GM18951 (cell line): Measurements from ENCODE around the gene CYB561D1.

ENCODE experiments used
- POLR2A ChIP-seq: IDR thresholded peaks from 4 replicates; pipeline ENCODE4 v1.6.1; 2011; ENCODE audit warnings: mild to moderate bottlenecking; ENCODE audit not compliant: insufficient read length, insufficient read depth; ENCODE audit errors: extremely low read depth
- in situ Hi-C: fragments of 300-500 bp; cut with MboI; formaldehyde crosslinking; loops from one replicate; pipeline ENCODE4 v1.12.0; 2022; ENCODE audit warnings: low sequenced_read_pairs, mixed read lengths, inconsistent platforms; ENCODE audit not compliant: unreplicated experiment

Gene CYB561D1

GRCh38 chr1:109516872-109517271, 23.0 kb downstream of the CYB561D1 start:
- in situ Hi-C loops: no loop called here

DNA sequence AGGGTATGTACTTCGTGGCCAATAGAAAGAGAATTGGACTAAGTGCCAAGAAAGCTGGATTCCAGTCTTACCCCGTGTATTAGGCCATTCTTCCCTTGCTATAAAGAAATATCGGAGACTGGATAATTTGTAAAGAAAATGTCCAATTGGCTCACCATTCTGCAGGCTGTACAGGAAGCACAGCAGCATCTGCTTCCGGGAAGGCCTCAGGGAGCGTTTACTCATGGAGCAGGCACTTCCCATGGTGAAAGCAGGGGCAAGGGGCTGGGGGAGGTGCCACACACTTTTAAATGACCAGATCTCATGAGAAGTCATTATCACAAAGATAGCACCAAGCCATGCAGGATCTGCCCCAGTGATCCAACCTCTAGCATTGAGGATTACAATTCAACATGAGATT, 23.4 kb downstream of the CYB561D1 start:
- in situ Hi-C loops: no loop called here
- no peak for TF ChIP-seq POLR2A

More at GRCh38 chr1:109516872-109517271, 23.0 kb downstream of the CYB561D1 start:
- no peak for TF ChIP-seq POLR2A

DNA sequence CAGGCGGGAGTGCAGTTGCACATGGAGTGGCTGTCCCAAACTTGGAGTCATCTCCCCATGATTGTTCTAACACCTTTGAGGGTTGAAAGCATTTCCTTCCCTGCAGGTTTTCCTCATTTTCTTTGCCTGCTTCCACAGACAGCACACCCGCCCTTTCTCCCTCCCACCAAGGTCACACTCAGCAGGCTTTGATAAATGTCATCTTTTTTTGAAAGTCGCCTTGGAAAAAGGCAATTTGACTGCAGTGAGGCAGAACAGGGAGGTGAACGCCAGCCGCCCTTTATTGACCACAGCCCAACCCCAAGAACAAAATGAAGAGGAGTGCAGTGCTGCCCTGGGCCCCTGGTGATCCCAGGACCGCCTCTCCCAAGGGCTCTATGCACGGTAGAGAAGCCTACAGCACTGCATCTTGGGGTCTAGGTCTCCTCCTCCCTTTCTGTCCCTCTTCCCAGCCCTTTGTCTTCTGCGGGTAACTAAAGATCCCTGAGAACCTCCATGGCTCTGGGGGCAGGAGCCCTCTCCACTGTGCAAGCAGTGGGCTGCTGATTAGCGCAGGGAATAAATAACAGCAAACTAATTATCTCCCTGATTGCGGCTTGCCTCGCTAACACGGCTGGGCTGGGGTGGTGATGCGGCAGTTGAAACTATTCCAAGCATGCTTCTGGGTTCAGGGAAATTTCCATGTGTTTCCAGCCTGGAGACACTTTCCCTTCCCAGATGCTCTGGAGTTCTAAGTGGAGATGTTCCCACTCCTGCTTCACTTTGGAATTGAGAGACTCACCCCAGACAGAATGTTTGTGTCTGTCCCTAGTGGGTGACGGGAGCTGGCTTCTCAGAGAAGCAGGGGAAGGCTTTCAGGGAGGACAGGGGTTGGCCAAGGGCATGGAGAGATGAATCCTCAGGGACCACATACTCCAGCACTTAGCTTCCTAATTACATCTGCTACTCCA, 27.4 kb downstream of the CYB561D1 start:
- no peak for TF ChIP-seq POLR2A
- in situ Hi-C loops: no loop called here

GRCh38 chr1:109522026-109522425, 28.1 kb downstream of the CYB561D1 start:
- in situ Hi-C loops: no loop called here
- TF ChIP-seq POLR2A: no peak

- in situ Hi-C loops: no loop called here
- TF ChIP-seq POLR2A: no peak
Observed at GRCh38 chr1:109523706-109524105, 29.8 kb downstream of the CYB561D1 start.

GRCh38 chr1:109527098-109527811, 33.4 kb downstream of the CYB561D1 start:
- no peak for TF ChIP-seq POLR2A
- in situ Hi-C loops: no loop called here

- TF ChIP-seq POLR2A: no peak
- in situ Hi-C loops: no loop called here
Observed at GRCh38 chr1:109527846-109528695, 34.2 kb downstream of the CYB561D1 start.

DNA sequence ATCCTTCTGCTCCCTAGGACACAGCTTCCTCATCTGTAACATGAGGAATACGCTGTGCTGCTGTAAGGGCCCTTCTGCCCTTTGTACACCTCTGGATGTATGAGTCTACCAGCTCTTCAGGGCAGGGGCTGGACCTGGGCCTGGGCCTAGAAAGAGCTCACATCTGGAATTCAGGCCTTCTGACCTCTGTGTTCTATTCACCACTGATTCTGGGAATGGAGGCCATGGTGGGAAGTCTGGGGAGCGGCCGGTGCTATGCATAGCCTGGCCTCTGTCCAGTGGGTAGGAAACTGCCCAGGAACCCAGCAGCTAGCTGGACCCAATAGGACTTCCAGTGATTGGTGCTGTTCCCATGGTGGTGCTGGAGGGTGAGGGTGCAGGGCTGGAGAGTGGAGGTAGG, 34.8 kb downstream of the CYB561D1 start:
- TF ChIP-seq POLR2A: no peak
- in situ Hi-C loops: no loop called here

DNA sequence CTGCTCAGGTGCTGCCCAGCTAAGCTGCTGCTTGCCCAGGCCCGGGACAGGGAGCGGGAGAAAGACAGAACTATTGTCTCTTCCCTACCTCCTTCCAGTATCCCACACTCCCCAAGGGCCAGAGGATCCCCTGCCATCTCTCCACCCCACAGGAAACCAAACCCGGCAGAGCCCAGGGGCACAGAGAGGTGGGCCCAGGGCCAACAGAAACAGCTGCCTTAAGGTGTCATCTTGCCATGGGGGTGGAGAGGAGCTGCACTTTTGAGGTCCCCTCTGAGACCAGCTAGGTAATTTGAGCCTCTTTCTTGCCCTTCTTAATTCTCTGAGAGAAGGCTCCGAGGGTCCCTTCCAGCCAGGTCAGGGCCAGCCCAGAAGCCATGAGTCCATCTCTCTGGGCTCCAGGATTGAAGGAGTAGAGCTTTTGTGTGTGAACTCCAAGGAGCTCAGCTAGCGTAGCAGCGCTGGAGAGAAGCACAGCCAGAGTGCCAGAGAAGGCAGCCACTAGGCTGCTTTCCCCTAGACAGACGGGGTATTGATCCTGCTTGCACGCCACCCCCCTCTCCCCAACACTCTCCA, 36.1 kb downstream of the CYB561D1 start:
- TF ChIP-seq POLR2A: no peak
- in situ Hi-C loops: loop anchor here (5.0 to 10.0 kb wide), 2 partner anchors 33 to 265 kb away; no protein-coding TSS in a partner anchor

GRCh38 chr1:109530457-109531087, 36.7 kb downstream of the CYB561D1 start:
- TF ChIP-seq POLR2A: no peak
- in situ Hi-C loops: loop anchor here (5.0 to 10.0 kb wide), 2 partner anchors 33 to 266 kb away; no protein-coding TSS in a partner anchor

GRCh38 chr1:109531380-109531779, 37.5 kb downstream of the CYB561D1 start:
- TF ChIP-seq POLR2A: no peak
- in situ Hi-C loops: loop anchor here (5.0 to 10.0 kb wide), 2 partner anchors 34 to 267 kb away; no protein-coding TSS in a partner anchor

DNA sequence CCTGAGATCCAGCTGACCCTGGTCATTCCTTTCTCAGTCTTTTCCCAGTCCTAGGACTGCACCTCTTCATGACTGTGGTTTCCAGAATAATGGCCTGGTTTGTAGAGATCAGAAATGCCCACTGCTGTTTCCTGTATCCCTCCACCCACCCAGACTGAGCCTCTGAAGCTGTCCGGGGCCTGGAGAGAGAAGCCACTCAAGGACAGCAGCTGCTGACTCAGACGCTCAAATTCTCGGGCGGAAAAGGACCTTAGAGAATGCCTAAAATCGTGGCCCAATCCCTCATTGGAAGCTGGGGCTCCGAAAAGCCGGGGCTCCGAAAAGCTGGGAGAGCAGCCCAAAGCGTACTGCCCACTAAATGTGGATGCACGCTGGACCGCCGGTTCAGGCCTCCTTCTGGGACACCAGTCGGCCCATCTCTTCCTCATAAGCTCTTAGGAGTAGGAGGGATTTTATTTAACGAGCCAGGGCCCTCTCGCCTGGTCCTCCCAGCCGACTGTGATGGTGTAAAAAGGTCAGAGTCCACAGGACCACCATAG, 38.0 kb downstream of the CYB561D1 start:
- in situ Hi-C loops: loop anchor here (5.0 to 10.0 kb wide), 2 partner anchors 35 to 267 kb away; no protein-coding TSS in a partner anchor
- TF ChIP-seq POLR2A: no peak
